GM18870 (cell line): ENCODE results near the gene NFYC.
A peak's percentile ranks its signal among the peaks of the same experiment; 100 is the strongest.
"Not testable (repeated sequence)": the region's sequence is repeated elsewhere in the genome, so short reads cannot be mapped to it uniquely, and the experiment has no call there.

Experiments used
- ATAC-seq: cut with Tn5 transposase; IDR thresholded peaks from one replicate; pipeline ENCODE4 v1.9.1; 2021; ENCODE audit warnings: moderate library complexity; ENCODE audit not compliant: unreplicated experiment

The NFYC gene

GRCh38 chr1:40664791-40665190 lies 26.7 kb upstream of the NFYC start:
- ATAC-seq, result no peak

GRCh38 chr1:40665335-40666171 lies 26.0 kb upstream of the NFYC start, which contains the start of gene RIMS3:
Gene RIMS3, minus strand, starts transcription at chr1:40665682. Its CDS starts 23,757 bp downstream, at chr1:40641925.
- no peak for ATAC-seq

DNA sequence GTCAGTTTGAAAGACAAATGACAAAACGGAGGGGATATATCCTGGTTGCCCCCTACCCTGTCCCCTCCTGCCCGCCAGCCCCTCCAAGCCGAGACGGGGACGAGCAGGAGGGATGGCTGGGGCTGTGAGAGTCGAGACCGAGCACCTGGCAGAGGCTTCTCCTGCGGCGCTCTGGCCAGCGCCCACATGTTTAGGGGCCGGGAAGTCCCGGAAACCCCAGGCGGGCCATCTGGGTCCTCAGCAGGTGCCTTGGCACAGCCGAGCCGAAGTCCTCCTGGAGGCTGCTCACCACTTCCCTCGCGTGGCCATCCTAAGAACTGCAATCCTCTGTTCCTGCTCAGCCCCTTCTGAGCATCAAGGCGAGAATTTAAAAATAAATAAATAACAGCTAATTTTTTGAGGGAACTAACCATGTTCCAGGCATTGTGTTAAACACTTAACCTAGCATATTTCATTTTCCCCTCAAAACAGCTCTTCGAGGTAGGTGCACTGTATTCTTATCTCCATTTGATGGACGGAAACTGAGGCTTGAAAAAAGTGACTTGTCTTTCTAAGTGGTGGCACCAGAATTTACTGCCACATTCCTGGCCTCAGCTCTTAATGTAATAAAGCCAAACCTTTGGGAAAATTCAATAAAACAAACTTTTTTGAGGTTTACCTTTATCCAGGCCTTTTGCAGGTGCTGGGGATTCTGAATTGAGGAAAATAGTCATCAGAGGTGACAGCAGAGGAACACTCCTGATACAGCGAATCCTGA lies 22.6 kb upstream of the NFYC start:
- ATAC-seq, result peak; percentile 56

- no peak for ATAC-seq
These were observed 18.1 kb upstream of the NFYC start for GRCh38 chr1:40673452-40673851.

DNA sequence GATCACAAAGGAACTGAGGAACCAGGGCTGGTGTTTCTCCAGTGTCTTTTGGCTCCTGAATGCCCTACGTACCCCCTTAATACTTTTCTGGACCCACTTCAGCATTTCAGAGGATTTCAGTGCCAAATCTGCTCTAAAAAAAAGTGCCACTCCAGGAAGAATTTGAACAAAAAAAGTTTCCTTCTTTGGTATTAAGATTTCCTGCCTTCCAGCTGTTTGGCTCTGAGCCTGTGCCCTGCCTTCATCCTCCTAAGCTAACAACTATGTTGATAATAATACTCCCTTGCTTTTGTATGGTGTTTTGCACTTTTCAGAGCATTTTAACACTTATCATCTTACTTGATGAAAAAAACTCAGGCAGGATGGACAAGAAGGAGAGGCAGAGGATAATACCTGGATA lies 15.0 kb upstream of the NFYC start:
- ATAC-seq, result no peak

- no peak for ATAC-seq
These were observed 12.1 kb upstream of the NFYC start for GRCh38 chr1:40679165-40679953.

DNA sequence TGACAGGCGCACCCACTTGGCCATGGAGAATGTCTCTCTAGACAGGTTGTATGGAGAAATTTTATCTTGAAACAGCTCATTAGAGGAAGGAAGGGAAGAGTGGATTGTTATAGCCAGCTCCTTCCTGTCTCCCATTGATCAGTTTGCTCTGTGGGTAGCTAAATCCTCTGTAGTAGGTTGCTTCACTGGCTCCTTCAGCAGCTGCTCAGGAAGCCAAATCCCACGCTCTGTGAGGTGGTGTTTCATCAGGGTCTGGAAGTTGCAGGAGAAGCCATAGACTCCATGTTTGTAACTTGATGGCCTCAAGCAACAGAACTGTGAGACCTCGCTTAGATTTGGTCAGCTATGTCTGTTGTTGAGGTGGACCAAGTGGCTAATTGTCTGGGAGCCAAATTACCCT lies 6.8 kb upstream of the NFYC start:
- ATAC-seq, result no peak

GRCh38 chr1:40687059-40687458 lies 4.4 kb upstream of the NFYC start:
- no peak for ATAC-seq

DNA sequence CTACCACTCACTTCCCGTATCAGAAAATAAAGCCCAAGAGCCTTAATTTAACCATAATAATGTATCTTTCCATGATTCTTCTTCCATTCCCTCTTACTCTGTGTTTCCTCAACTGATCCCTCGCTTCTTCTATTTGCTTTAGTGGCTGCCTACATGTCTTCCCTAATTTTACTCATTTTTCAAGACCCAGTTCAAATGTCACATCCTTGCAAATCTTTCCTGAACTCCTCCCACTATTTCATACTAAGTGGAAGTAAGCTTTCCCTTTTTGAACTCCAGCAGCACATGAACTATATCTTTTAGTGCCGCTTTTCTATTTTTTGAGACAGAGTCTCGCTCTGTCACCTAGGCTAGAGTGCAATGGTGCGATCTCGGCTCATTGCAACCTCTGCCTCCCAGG lies 3.8 kb upstream of the NFYC start:
- no peak for ATAC-seq

DNA sequence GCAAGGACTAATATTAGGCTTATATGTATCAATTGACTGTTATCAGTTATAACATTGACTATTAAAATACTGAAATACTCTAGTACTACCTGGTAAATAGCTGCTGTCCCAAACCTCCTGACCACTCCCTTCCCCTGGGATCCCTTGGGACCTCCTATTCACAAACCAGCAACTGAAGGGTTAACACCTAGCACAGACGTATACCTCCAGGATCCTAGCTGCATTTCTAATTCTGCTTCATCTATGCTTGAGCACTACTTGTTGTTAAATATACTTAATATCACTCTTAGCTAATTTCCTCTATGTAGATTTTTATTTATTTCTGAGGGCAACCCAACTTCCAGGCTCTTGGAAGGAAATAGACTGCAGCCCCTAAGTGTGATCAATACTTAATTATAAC lies 1.8 kb upstream of the NFYC start:
- ATAC-seq, result no peak

- ATAC-seq, result peak; percentile 6
These were observed 550 bp upstream of the NFYC start for GRCh38 chr1:40690771-40691537.

GRCh38 chr1:40692429-40692895 lies 958 bp downstream of the NFYC start:
- peak; percentile 6 for ATAC-seq

GRCh38 chr1:40693425-40693824 lies 1.9 kb downstream of the NFYC start:
- no peak for ATAC-seq

- no peak for ATAC-seq
These were observed 2.9 kb downstream of the NFYC start for GRCh38 chr1:40694353-40694874.

DNA sequence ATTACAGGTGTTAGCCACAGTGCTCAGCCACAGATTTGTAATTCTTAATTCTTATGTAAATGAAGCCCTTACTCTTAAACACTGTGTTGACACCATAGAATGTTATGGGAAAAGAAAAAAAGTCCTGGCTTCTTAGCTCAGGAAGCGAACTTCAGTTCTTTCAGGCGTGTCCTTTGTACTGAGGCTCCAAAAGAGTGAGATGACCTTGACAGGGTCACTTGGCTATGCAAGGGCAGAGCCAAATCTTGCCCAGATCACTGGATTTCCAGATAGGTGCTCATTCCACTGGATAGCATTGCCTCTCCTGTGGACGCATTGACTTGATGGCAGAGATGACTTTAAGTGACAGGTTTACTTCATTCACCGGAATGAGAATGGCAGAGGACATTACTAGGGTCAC lies 4.8 kb downstream of the NFYC start:
- no peak for ATAC-seq

GRCh38 chr1:40697436-40697835 lies 5.9 kb downstream of the NFYC start:
- no peak for ATAC-seq

- ATAC-seq, result no peak
These were observed 8.3 kb downstream of the NFYC start for GRCh38 chr1:40699787-40700186.

- ATAC-seq, result no peak
These were observed 10.2 kb downstream of the NFYC start for GRCh38 chr1:40701684-40702083.

DNA sequence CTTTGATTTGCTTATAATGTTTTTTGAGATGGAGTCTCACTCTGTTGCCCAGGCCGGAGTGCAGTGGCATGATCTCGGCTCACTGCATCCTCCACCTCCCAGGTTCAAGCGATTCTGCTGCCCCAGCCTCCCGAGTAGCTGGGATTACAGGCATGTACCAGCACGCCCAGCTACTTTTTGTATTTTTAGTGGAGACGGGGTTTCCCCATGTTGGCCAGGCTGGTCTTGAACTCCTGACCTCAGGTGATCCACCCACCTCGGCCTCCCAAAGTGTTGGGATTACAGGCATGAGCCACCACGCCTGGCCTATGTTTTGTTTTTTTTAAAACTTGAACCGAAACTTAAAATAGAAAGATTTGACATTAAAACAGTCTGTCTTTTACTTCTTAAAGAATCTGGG lies 11.3 kb downstream of the NFYC start:
- not testable (repeated sequence) for ATAC-seq

DNA sequence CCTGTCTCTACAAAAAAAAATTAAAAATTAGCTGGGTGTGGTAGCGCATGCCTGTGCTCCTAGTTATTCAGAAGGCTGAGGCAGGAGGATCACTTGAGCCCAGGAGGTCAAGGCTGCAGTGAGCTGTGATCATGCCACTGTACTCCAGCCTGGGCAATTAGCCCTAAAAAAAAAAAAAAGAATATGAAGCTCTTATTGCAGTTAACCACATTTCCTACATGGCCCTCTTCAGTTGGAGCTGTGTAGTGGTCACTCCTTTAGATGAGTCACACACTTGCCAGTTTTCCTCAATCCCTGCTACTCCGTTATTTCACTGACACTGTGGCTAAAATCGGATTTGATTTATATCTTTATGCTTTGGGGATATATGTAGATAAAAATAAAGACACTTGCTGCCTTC lies 11.8 kb downstream of the NFYC start:
- no peak for ATAC-seq
